GM18870 (cell line): ENCODE data around the gene TLR5.

ENCODE experiments used
- ATAC-seq: cut with Tn5 transposase; IDR thresholded peaks from one replicate; pipeline ENCODE4 v1.9.1; 2021; ENCODE audit warnings: moderate library complexity; ENCODE audit not compliant: unreplicated experiment

The TLR5 gene

GRCh38 chr1:223116950-223117349, 26.1 kb downstream of the TLR5 start:
- no peak for ATAC-seq

- no peak for ATAC-seq
Measured at GRCh38 chr1:223114871-223115270, 28.2 kb downstream of the TLR5 start.

GRCh38 chr1:223110952-223111351, 32.1 kb downstream of the TLR5 start:
- ATAC-seq, result no peak

GRCh38 chr1:223109581-223110026, 33.4 kb downstream of the TLR5 start:
- ATAC-seq, result no peak

GRCh38 chr1:223106856-223107255, 36.2 kb downstream of the TLR5 start:
- no peak for ATAC-seq

GRCh38 chr1:223105568-223105967, 37.5 kb downstream of the TLR5 start:
- no peak for ATAC-seq

- ATAC-seq, result no peak
Measured at GRCh38 chr1:223102797-223103533, 40.1 kb downstream of the TLR5 start.

- ATAC-seq, result no peak
Measured at GRCh38 chr1:223097713-223098112, 45.3 kb downstream of the TLR5 start.

- ATAC-seq, result no peak
Measured at GRCh38 chr1:223095870-223096269, 47.2 kb downstream of the TLR5 start.

- no peak for ATAC-seq
Measured at GRCh38 chr1:223091896-223092295, 51.2 kb downstream of the TLR5 start.

- no peak for ATAC-seq
Measured at GRCh38 chr1:223089250-223089649, 53.8 kb downstream of the TLR5 start.

GRCh38 chr1:223088713-223089240, 54.3 kb downstream of the TLR5 start:
- no peak for ATAC-seq

- ATAC-seq, result no peak
Measured at GRCh38 chr1:223087291-223088255, 55.5 kb downstream of the TLR5 start.

GRCh38 chr1:223084464-223084866, 58.6 kb downstream of the TLR5 start:
- ATAC-seq, result no peak

GRCh38 chr1:223083831-223084230, 59.2 kb downstream of the TLR5 start:
- ATAC-seq, result no peak

- ATAC-seq, result no peak
Measured at GRCh38 chr1:223082914-223083313, 60.1 kb downstream of the TLR5 start.

- ATAC-seq, result peak; percentile 77
Measured at GRCh38 chr1:223081181-223081994, 61.7 kb downstream of the TLR5 start.

- no peak for ATAC-seq
Measured at GRCh38 chr1:223079498-223079897, 63.5 kb downstream of the TLR5 start.

GRCh38 chr1:223077247-223077833, 65.7 kb downstream of the TLR5 start:
- no peak for ATAC-seq

GRCh38 chr1:223076362-223076761, 66.7 kb downstream of the TLR5 start:
- ATAC-seq, result no peak
